PC-9 (cell line): ENCODE results near the gene ILKAP. TPM values are rescaled to one million over a fixed set of nuclear protein-coding genes. Genes with fewer than 3 reads are reported as not detected.

ENCODE experiments used
- BruUV-seq: library from RNA; stranded (reverse); fragments of 400-500 nt; replicated peaks from 2 replicates; lab custom pipeline; 2021; lab: Mats Ljungman, UMichigan
- CTCF ChIA-PET: fragments of 300-600 bp; sonication (Branson Sonifier 250); formaldehyde crosslinking; loops from one replicate; lab custom pipeline; 2022; ENCODE audit warnings: antibody characterized with exemption; lab: Charles Lee
- POLR2A ChIA-PET: fragments of 300-600 bp; sonication (Branson Sonifier 250); formaldehyde crosslinking; loops from one replicate; lab custom pipeline; 2022; ENCODE audit warnings: antibody characterized with exemption; ENCODE audit not compliant: unreplicated experiment; lab: Charles Lee
- DNase-seq, 2 experiments: peaks; one replicate each; pipeline versions ENCODE4 v3.0.0 to v3.0.0-alpha.2; 2015 to 2022; ENCODE audit warnings: mixed read lengths in 1 of 2
- H2AFZ ChIP-seq: fragments of 200-600 bp; sonication (generic); 2 replicates; pipeline ENCODE4 v1.8.1; 2017; ENCODE audit warnings: antibody characterized with exemption
- H3F3A ChIP-seq: fragments of 200-600 bp; sonication (generic); 2 replicates; pipeline ENCODE4 v1.8.1; 2017; ENCODE audit warnings: antibody characterized with exemption, mild to moderate bottlenecking, low read depth; ENCODE audit not compliant: insufficient read depth
- H3K27ac ChIP-seq: fragments of 200-600 bp; sonication (generic); 2 replicates; pipeline ENCODE4 v1.6.1; 2016; ENCODE audit warnings: mixed run types
- H3K27me3 ChIP-seq: fragments of 200-600 bp; sonication (generic); 2 replicates; pipeline ENCODE4 v1.6.1; 2016; ENCODE audit warnings: low read depth, mixed run types; ENCODE audit not compliant: insufficient read depth
- H3K36me3 ChIP-seq: fragments of 200-600 bp; sonication (generic); 2 replicates; pipeline ENCODE4 v1.6.1; 2016; ENCODE audit warnings: low read depth, mixed run types
- H3K4me1 ChIP-seq: fragments of 200-600 bp; sonication (generic); replicated peaks from 2 replicates; pipeline ENCODE4 v1.6.1; 2016; ENCODE audit warnings: mixed run types; ENCODE audit not compliant: insufficient read depth
- H3K4me2 ChIP-seq: fragments of 200-600 bp; sonication (generic); 2 replicates; pipeline ENCODE4 v1.6.1; 2017; ENCODE audit warnings: mixed run types
- H3K4me3 ChIP-seq: fragments of 200-600 bp; sonication (generic); 2 replicates; pipeline ENCODE4 v1.6.1; 2016; ENCODE audit warnings: mixed run types
- H3K79me2 ChIP-seq: fragments of 200-600 bp; sonication (generic); 2 replicates; pipeline ENCODE4 v1.6.1; 2017; ENCODE audit warnings: low read depth, mixed run types
- H3K9me2 ChIP-seq: fragments of 200-600 bp; sonication (generic); 2 replicates; pipeline ENCODE4 v1.8.1; 2017; ENCODE audit warnings: mild to moderate bottlenecking; ENCODE audit not compliant: insufficient read depth
- H3K9me3 ChIP-seq: fragments of 200-600 bp; sonication (generic); 2 replicates; pipeline ENCODE4 v1.8.1; 2016; ENCODE audit warnings: low read depth; ENCODE audit not compliant: insufficient read depth
- H4K20me1 ChIP-seq: fragments of 200-600 bp; sonication (generic); 2 replicates; pipeline ENCODE4 v1.8.1; 2017; ENCODE audit not compliant: insufficient read depth
- EZH2 ChIP-seq: fragments of 200-600 bp; sonication (generic); IDR thresholded peaks from 2 replicates; pipeline ENCODE4 v1.8.0; 2017; ENCODE audit warnings: antibody characterized with exemption, low read depth
- intact Hi-C: fragments of 100-400 bp; cut with micrococcal nuclease; formaldehyde crosslinking; loops from one replicate; pipeline ENCODE4 v1.10.0; 2022; ENCODE audit not compliant: unreplicated experiment
- total RNA-seq: library from RNA; stranded (reverse); gene quantifications from 2 replicates; pipeline ENCODE4 v1.2.3, GENCODE V29; 2021
- TF ChIP-seq, protein P1 (sequence below): fragments of 200-600 bp; sonication (generic); conservative IDR thresholded peaks from 2 replicates; pipeline ENCODE4 v1.6.1; 2017; ENCODE audit warnings: mixed run types, antibody characterized with exemption, mild to moderate bottlenecking, moderate library complexity

Gene ILKAP
- total RNA-seq, 1 experiment from 2014 or later = 55.6 TPM

DNA sequence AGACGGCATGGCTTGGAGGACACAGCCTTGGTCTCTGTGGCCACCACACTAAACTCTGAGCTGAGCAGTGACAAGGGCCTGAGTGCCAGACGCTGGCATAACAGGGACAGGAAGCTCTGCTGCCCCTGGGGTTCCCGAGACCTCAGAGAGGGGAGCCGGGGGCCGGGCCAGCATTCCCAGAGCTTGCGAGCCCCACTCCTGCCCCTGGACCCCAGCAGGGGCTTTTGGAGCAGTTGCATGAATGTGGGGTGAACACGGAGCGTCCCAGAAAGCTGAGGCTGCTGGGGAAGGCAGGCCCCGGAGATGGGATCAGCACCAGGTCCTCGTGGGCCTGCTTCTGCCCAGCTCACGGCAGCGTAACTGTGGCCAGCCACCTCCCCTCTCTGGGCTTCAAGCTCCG, 52.3 kb downstream of the ILKAP start:
- intact Hi-C loops = no loop called here
- Histone ChIP-seq H3K4me3 (no peak overlapping the region), H2AFZ (no peak overlapping the region), H3K79me2 (no peaks in the 10 kb centered on the region), H3K4me1 (peaks cover 3% of the 10 kb centered on the region; the same call in 1 of the 2 replicates), H3K27ac (no peak overlapping the region), H3K27me3 (no peaks in the 10 kb centered on the region), H3K4me2 (no peak overlapping the region), H3F3A (peaks cover 4% of the 10 kb centered on the region; the same call in 1 of the 2 replicates), H4K20me1 (no peaks in the 10 kb centered on the region), H3K36me3 (no peaks in the 10 kb centered on the region), H3K9me3 (no peaks in the 10 kb centered on the region), H3K9me2 (no peaks in the 10 kb centered on the region)
- TF ChIP-seq EZH2 = no peak
- TF ChIP-seq, protein P1, sequence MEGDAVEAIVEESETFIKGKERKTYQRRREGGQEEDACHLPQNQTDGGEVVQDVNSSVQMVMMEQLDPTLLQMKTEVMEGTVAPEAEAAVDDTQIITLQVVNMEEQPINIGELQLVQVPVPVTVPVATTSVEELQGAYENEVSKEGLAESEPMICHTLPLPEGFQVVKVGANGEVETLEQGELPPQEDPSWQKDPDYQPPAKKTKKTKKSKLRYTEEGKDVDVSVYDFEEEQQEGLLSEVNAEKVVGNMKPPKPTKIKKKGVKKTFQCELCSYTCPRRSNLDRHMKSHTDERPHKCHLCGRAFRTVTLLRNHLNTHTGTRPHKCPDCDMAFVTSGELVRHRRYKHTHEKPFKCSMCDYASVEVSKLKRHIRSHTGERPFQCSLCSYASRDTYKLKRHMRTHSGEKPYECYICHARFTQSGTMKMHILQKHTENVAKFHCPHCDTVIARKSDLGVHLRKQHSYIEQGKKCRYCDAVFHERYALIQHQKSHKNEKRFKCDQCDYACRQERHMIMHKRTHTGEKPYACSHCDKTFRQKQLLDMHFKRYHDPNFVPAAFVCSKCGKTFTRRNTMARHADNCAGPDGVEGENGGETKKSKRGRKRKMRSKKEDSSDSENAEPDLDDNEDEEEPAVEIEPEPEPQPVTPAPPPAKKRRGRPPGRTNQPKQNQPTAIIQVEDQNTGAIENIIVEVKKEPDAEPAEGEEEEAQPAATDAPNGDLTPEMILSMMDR = no peak
- no TSS peak for BruUV-seq
- DNase-seq = no peak
- POLR2A ChIA-PET = interaction anchor here (0.6 kb wide), 1 partner anchor 137 kb away, joined by 5 read pairs; the partner anchor contains the start of gene PER2
- CTCF ChIA-PET = interaction anchor here (0.7 kb wide), 1 partner anchor 214 kb away, joined by 3 read pairs; no protein-coding TSS in a partner anchor

DNA sequence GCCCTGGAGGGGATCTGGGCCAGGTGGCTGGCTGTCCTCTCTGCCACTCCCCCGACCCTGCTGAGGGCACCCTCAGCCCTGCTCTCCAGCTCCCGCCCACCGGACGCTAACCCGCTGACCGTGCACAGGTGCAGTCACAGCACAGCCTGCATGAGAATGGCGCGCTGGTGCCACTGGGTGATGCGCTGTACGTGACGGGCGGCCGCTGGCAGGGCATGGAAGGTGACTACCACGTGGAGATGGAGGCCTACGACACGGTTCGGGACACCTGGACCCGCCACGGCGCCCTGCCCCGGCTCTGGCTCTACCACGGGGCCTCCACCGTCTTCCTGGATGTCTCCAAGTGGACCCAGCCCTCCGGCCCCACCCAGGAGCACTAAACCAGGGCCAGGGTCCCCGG, 52.8 kb downstream of the ILKAP start:
- no peak overlapping the region for H2AFZ ChIP-seq
- H4K20me1 ChIP-seq = no peaks in the 10 kb centered on the region
- no peak overlapping the region for H3K4me3 ChIP-seq
- no TSS peak for BruUV-seq
- DNase-seq = no peak
- peaks cover 8% of the 10 kb centered on the region for H3K4me1 ChIP-seq
- TF ChIP-seq, protein P1 = no peak
- TF ChIP-seq EZH2 = no peak
- intact Hi-C loops = no loop called here
- peaks cover 4% of the 10 kb centered on the region; the same call in 1 of the 2 replicates for H3F3A ChIP-seq
- H3K9me2 ChIP-seq = no peaks in the 10 kb centered on the region
- H3K79me2 ChIP-seq = no peaks in the 10 kb centered on the region
- ChIA-PET POLR2A (interaction anchor here (0.6 kb wide), 1 partner anchor 137 kb away, joined by 5 read pairs; the partner anchor contains the start of gene PER2), CTCF (interaction anchor here (0.7 kb wide), 1 partner anchor 215 kb away, joined by 3 read pairs; no protein-coding TSS in a partner anchor)
- no peaks in the 10 kb centered on the region for H3K9me3 ChIP-seq
- no peak overlapping the region for H3K27ac ChIP-seq
- no peaks in the 10 kb centered on the region for H3K36me3 ChIP-seq
- no peaks in the 10 kb centered on the region for H3K27me3 ChIP-seq
- no peak overlapping the region for H3K4me2 ChIP-seq

DNA sequence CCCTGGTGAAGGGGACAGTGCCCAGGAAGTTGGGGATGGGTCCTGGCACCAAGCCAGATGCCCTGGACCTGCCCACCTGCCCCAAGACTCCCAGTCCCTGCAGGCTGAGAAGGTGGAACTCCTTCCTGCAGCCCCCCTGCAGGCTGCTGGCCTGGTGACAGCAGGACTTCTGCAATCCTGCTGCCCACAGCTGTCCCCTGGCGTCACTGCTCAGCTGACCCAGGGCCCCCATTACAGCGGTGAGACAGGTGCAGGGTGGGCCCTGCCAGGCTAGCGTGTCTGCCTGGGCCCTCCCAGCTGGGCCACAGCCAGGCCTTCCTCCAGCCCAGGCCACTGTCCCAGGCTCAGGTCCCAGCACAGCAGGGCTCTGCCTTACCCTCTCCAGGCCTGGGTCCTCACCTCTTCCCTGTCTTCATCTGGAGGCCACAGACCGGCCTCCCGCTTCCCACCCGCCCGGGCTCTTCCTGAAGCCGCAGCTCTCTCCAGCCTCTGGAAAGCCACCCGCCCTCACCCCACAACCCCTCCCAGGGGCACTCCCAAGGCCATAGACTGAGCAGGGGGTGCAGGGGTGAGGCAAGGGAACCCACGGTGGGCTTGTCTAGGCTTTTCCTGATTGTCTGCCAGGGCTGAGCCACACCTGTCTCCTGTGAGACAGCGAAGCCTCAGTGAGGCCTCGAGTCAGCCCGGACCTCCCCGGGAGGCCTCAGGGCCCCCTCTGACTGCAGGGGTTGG, 53.5 kb downstream of the ILKAP start:
- no peaks in the 10 kb centered on the region for H3K27me3 ChIP-seq
- no peaks in the 10 kb centered on the region for H3K36me3 ChIP-seq
- H3K27ac ChIP-seq = no peak overlapping the region
- no peaks in the 10 kb centered on the region for H3K9me3 ChIP-seq
- no peak overlapping the region for H2AFZ ChIP-seq
- intact Hi-C loops = loop anchor here (10.0 kb wide), 1 partner anchor 95 kb away; the partner anchor contains the start of gene HES6
- BruUV-seq = no TSS peak
- peaks cover 8% of the 10 kb centered on the region; the same call in 1 of the 2 replicates for H3F3A ChIP-seq
- H4K20me1 ChIP-seq = no peaks in the 10 kb centered on the region
- H3K4me3 ChIP-seq = no peak overlapping the region
- DNase-seq = no peak
- H3K4me1 ChIP-seq = peaks cover 11% of the 10 kb centered on the region
- ChIA-PET POLR2A (no interaction called here), CTCF (no interaction called here)
- no peak for TF ChIP-seq EZH2
- TF ChIP-seq, protein P1 = no peak
- no peak overlapping the region for H3K4me2 ChIP-seq
- H3K79me2 ChIP-seq = no peaks in the 10 kb centered on the region
- no peaks in the 10 kb centered on the region for H3K9me2 ChIP-seq
